GM12878 (cell line): ENCODE data around the gene STAMBPL1. TPM values are rescaled to one million over a fixed set of nuclear protein-coding genes. Genes with fewer than 3 reads are reported as not detected.

ENCODE experiments used
- ATAC-seq: fragments of 200-7000 bp; cut with Tn5 transposase; 3 replicates; pipeline ENCODE4 v1.9.1; 2020; ENCODE audit warnings: mild to moderate bottlenecking, moderate library complexity
- BruUV-seq: library from RNA; stranded (reverse); fragments of 400-500 nt; replicated peaks from 2 replicates; lab custom pipeline; 2021; lab: Mats Ljungman, UMichigan
- CTCF ChIA-PET: fragments of 300-600 bp; sonication (Branson Sonifier 250); formaldehyde crosslinking; extraction: SDS; loops from one replicate; lab custom pipeline; 2021; ENCODE audit warnings: inconsistent platforms; lab: Yijun Ruan, JAX
- POLR2A ChIA-PET: fragments of 350-600 bp; formaldehyde crosslinking; extraction: SDS; loops from one replicate; lab custom pipeline; 2021; ENCODE audit warnings: inconsistent platforms; lab: Charles Lee
- RAD21 ChIA-PET: fragments of 300-600 bp; sonication (Branson Sonifier 250); formaldehyde crosslinking; loops from one replicate; lab custom pipeline; 2023; ENCODE audit warnings: antibody characterized with exemption; ENCODE audit not compliant: unreplicated experiment; lab: Charles Lee
- SMC1A ChIA-PET: fragments of 300-600 bp; sonication (Branson Sonifier 250); formaldehyde crosslinking; loops from one replicate; lab custom pipeline; 2023; ENCODE audit not compliant: unreplicated experiment, uncharacterized antibody; lab: Charles Lee
- DNase-seq: peaks from one replicate; pipeline ENCODE4 v3.0.0-alpha.2; 2011; ENCODE audit warnings: low read depth, low spot score
- FAIRE-seq: peaks from 3 replicates; lab custom pipeline; 2011; peaks lifted over from hg19 to GRCh38; lab: Jason Lieb, UNC
- H2AFZ ChIP-seq: 2 replicates; pipeline ENCODE4 v1.6.0; 2011; ENCODE audit warnings: low read depth, low read length, control low read depth; ENCODE audit not compliant: control insufficient read depth
- H3K27ac ChIP-seq: 2 replicates; pipeline ENCODE4 v1.5.1; 2011; ENCODE audit warnings: control low read depth; ENCODE audit not compliant: control insufficient read depth, insufficient read depth
- H3K27me3 ChIP-seq, 2 experiments: replicated peaks in 1 of 2; 2 replicates each; pipeline versions ENCODE4 v1.6.0 to v1.6.1; 2011; ENCODE audit warnings: low read length in 1 of 2; ENCODE audit not compliant: control insufficient read depth in 2 of 2, insufficient read depth in 2 of 2
- H3K36me3 ChIP-seq, 2 experiments: 2 replicates each; pipeline ENCODE4 v1.5.1; 2011; ENCODE audit warnings: low read length in 1 of 2; ENCODE audit not compliant: control insufficient read depth in 2 of 2, insufficient read depth in 2 of 2
- H3K4me1 ChIP-seq: 2 replicates; pipeline ENCODE4 v1.6.1; 2011; ENCODE audit warnings: mild to moderate bottlenecking, low read length, moderate library complexity, mixed read lengths; ENCODE audit not compliant: control insufficient read depth, insufficient read depth
- H3K4me2 ChIP-seq: 2 replicates; pipeline ENCODE4 v1.6.0; 2011; ENCODE audit warnings: control low read depth; ENCODE audit not compliant: control insufficient read depth, insufficient read depth
- H3K4me3 ChIP-seq: fragments of 200-600 bp; sonication (generic); 2 replicates; pipeline ENCODE4 v1.5.1; 2016
- H3K79me2 ChIP-seq: 2 replicates; pipeline ENCODE4 v1.6.0; 2011; ENCODE audit warnings: low read length; ENCODE audit not compliant: control insufficient read depth, insufficient read depth
- H3K9ac ChIP-seq: 2 replicates; pipeline ENCODE4 v1.8.0; 2011; ENCODE audit warnings: low read length, control low read depth, mixed read lengths; ENCODE audit not compliant: control insufficient read depth, insufficient read depth
- H3K9me3 ChIP-seq: replicated peaks from 3 replicates; pipeline ENCODE4 v1.5.1; 2011; ENCODE audit warnings: mild to moderate bottlenecking, low read length; ENCODE audit not compliant: control insufficient read depth, insufficient read depth
- H4K20me1 ChIP-seq: 2 replicates; pipeline ENCODE4 v1.6.0; 2011; ENCODE audit not compliant: control insufficient read depth, insufficient read depth
- BHLHE40 ChIP-seq, 2 experiments: fragments of 450-650 bp in 1 of 2; IDR thresholded peaks; 2 replicates each; pipeline ENCODE4 v1.6.1; 2011 to 2017; ENCODE audit warnings: low read depth in 2 of 2, borderline replicate concordance in 1 of 2, improper control_type of control experiment in 1 of 2, low read length in 1 of 2, mild to moderate bottlenecking in 1 of 2
- DPF2 ChIP-seq: fragments of 450-650 bp; IDR thresholded peaks from 2 replicates; pipeline ENCODE4 v1.6.1; 2017; ENCODE audit warnings: mild to moderate bottlenecking
- EED ChIP-seq: sonication (generic); IDR thresholded peaks from 2 replicates; pipeline ENCODE4 v1.6.1; 2016; ENCODE audit warnings: antibody characterized with exemption, low read depth
- HDAC6 ChIP-seq: fragments of 200-600 bp; sonication (generic); IDR thresholded peaks from one replicate; pipeline ENCODE4 v1.8.0; 2017; ENCODE audit warnings: antibody characterized with exemption; ENCODE audit not compliant: unreplicated experiment
- HDGF ChIP-seq: fragments of 450-650 bp; IDR thresholded peaks from 2 replicates; pipeline ENCODE4 v1.6.1; 2016; ENCODE audit warnings: antibody characterized with exemption
- IKZF2 ChIP-seq, 2 experiments: fragments of 450-650 bp; IDR thresholded peaks; 2 replicates each; pipeline ENCODE4 v1.6.1; 2017; ENCODE audit warnings: mild to moderate bottlenecking in 2 of 2, moderate library complexity in 2 of 2
- IRF4 ChIP-seq: IDR thresholded peaks from 2 replicates; pipeline ENCODE4 v1.6.1; 2011; ENCODE audit warnings: low read depth, low read length
- MEF2B ChIP-seq: fragments of 450-650 bp; IDR thresholded peaks from 2 replicates; pipeline ENCODE4 v1.6.1; 2018; ENCODE audit warnings: mild to moderate bottlenecking, moderate library complexity; ENCODE audit not compliant: partially characterized antibody, poor library complexity, severe bottlenecking
- MXI1 ChIP-seq: fragments of 150-350 bp; IDR thresholded peaks from 2 replicates; pipeline ENCODE4 v1.6.1; 2011; ENCODE audit warnings: low read depth, mild to moderate bottlenecking, inconsistent platforms, low read length, improper control_type of control experiment
- NBN ChIP-seq: fragments of 450-650 bp; IDR thresholded peaks from 2 replicates; pipeline ENCODE4 v1.6.1; 2016
- NFIC ChIP-seq: IDR thresholded peaks from 2 replicates; pipeline ENCODE4 v1.6.1; 2012; ENCODE audit warnings: low read depth, mild to moderate bottlenecking, inconsistent platforms, low read length, moderate library complexity
- RCOR1 ChIP-seq: conservative IDR thresholded peaks from 2 replicates; pipeline ENCODE4 v1.6.1; 2012; ENCODE audit warnings: low read depth, low read length, improper control_type of control experiment
- SREBF2 ChIP-seq: IDR thresholded peaks from 2 replicates; pipeline ENCODE4 v1.6.1; 2012; ENCODE audit warnings: mild to moderate bottlenecking, low read length
- WGBS: methylation state at CpG from one replicate; pipeline ENCODE4 v1.1.6; 2016; ENCODE audit warnings: low lambda C conversion rate; ENCODE audit not compliant: insufficient replicate concordance, insufficient coverage; ENCODE audit errors: missing lambda C conversion rate; 5-methylcytosine and 5-hydroxymethylcytosine counted together
- in situ Hi-C: fragments of 300-500 bp; cut with MboI; formaldehyde crosslinking; loops from 9 replicates; pipeline ENCODE4 v1.14.3; 2018; ENCODE audit warnings: mixed read lengths
- intact Hi-C: fragments of 100-400 bp; cut with micrococcal nuclease; formaldehyde crosslinking; loops from one replicate; pipeline ENCODE4 v1.14.2; 2022; ENCODE audit not compliant: unreplicated experiment
- polyA plus RNA-seq, 11 experiments: library from polyadenylated mRNA; depleted of rRNA in 4 of 11; unstranded in 6 of 11; stranded (reverse) in 5 of 11; fragments of >200 nt; fragmentation: Nextera tagmentation in 4 of 11; fragmentation: Illumina TruSeq in 1 of 11; extraction: Ambion mirVana in 4 of 11; extraction: Trizol in 1 of 11; gene quantifications; 1 replicate in 1 of 11; 2 replicates in 10 of 11; pipeline versions ENCODE4 v1.2.1 to v1.2.3, GENCODE V29; 2011 to 2016; ENCODE audit warnings: inconsistent platforms in 2 of 11, missing spikeins in 2 of 11, low read depth in 1 of 11
- total RNA-seq, 4 experiments: library from RNA; depleted of rRNA in 3 of 4; stranded (reverse); fragments of >200 nt in 3 of 4; fragmentation: Illumina TruSeq in 1 of 4; extraction: Trizol in 1 of 4; gene quantifications; 2 replicates each; pipeline versions ENCODE4 v1.2.1 to v1.2.3, GENCODE V29; 2013 to 2021
- TF ChIP-seq, protein P1 (sequence below): fragments of 450-650 bp; IDR thresholded peaks from 2 replicates; pipeline ENCODE4 v1.6.1; 2017; ENCODE audit warnings: mild to moderate bottlenecking, moderate library complexity
- TF ChIP-seq, protein P2 (sequence below): fragments of 450-650 bp; IDR thresholded peaks from 2 replicates; pipeline ENCODE4 v1.6.1; 2016; ENCODE audit warnings: mild to moderate bottlenecking

STAMBPL1 gene
- total and polyA plus RNA-seq, 10 of the 15 experiments (the other 5 are each of a cell fraction or from before 2014, with no cell fraction given), result 7.5 to 44.1 (median 25.4) TPM

DNA sequence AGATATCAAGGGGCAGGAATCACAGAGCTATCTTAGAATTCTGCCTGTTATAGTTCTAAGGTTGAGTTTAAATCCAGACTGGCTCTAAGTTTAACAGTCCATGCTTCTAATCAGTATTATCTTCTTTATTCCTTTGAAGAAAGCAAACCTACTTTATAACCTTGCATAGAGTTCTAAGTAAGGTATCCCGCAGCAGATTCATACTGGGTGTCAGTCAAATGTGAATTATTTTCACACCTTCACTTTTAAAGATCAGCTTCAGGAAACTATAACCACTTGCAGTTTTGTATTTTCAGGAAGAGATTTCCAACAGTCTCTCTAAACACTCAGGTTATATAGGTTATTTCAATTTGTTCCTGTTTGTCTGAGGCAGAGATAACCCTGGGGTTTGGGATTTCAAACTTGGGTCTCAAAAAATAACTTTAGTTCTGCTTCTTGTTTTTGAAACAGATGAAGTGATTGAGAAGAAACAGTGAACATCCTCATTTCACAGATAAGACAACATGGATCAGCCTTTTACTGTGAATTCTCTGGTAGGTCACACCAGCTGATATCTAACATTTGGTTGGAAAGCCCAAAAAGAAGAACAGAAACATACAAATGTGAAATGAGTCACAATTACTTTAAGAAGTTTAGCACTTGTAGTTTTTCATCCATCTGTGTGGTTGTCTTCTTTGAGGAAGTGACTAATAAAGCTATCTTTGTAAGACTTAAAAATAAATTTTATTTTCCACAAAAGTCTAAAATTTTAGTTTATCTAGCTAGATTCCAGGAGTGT is 21.4 kb downstream of the STAMBPL1 start (continued):
- TF ChIP-seq IRF4 (peak; percentile 93), IKZF2 (IDR thresholded peaks at IDR 0.05) (peak; percentile 96)

DNA sequence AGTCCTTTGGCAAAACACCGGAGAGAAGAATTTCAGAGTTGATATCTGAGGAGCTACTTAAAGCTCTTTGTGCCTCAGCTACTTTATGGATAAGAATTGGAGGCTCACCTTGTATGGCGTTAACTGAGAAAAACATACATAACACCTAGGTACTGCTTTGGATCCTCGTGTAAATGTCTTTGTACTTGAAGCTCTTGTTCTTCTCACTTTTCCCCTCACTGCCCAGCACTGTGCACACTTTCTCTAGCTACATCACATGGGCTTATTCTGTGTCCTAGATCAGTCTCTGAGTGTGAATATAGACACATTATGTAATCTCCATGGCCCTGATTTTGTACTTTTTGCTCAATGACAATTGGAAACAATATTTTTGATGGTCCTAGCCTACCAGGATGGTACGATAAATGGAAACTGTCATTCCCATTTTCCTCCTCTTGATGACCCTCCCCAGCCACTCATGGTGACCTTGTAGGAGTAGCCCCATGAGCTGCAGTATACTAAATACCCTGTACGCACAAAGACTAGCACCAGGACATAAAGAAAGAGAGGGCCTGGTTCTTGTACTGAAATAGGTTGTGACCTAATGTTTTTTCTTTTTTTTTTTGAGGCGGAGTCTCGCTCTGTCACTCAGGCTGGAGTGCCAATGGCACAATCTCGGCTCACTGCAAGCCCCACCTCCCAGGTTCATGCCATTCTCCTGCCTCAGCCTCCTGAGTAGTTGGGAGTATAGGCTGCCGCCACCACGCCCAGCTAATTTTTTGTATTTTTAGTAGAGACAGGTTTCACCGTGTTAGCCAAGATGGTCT is 22.1 kb downstream of the STAMBPL1 start:
- H3K27me3 ChIP-seq, result no peaks in the 10 kb centered on the region
- 71% methylated on average over 11 of the region's 11 CpGs for WGBS
- H4K20me1 ChIP-seq, result no peaks in the 10 kb centered on the region
- POLR2A ChIA-PET, result interaction anchor here (0.5 to 6.3 kb wide), 11 partner anchors 8 to 89 kb away, joined by 3 to 248 read pairs (median 6); partner anchors contain the start of genes FAS and STAMBPL1
- peaks cover 45% of the 10 kb centered on the region for H3K4me1 ChIP-seq
- FAIRE-seq (peak; percentile 64), ATAC-seq (peak; percentile 79), DNase-seq (no peak)
- no TSS peak for BruUV-seq
- intact Hi-C loops (loop anchor here (2.0 kb wide), 1 partner anchor 21 kb away; the partner anchor contains the start of gene STAMBPL1), in situ Hi-C loops (no loop called here)
- peaks cover 38% of the 10 kb centered on the region for H3K79me2 ChIP-seq
- peak overlapping the region; percentile 63 for H2AFZ ChIP-seq
- CTCF ChIA-PET, result interaction anchor here (0.7 to 6.6 kb wide), 15 partner anchors 10 to 319 kb away, joined by 3 to 116 read pairs (median 9); partner anchors contain the start of genes FAS and STAMBPL1
- H3K36me3 ChIP-seq, result peaks cover 0 to 4% of the 10 kb centered on the region in 2 experiments; a peak in 3 of 4 replicates
- RAD21 ChIA-PET, result interaction anchor here (0.8 to 7.9 kb wide), 10 partner anchors 15 to 92 kb away, joined by 3 to 249 read pairs (median 8); partner anchors contain the start of genes FAS and STAMBPL1
- H3K27ac ChIP-seq, result peak overlapping the region; percentile 99
- H3K9ac ChIP-seq, result peak overlapping the region; percentile 66
- no peaks in the 10 kb centered on the region for H3K9me3 ChIP-seq
- no peak overlapping the region for H3K4me3 ChIP-seq
- H3K4me2 ChIP-seq, result peak overlapping the region; percentile 83
- SMC1A ChIA-PET, result interaction anchor here (0.6 to 8.4 kb wide), 21 partner anchors 8 to 342 kb away, joined by 3 to 329 read pairs (median 5); partner anchors contain the start of genes FAS and STAMBPL1
- TF ChIP-seq RCOR1 (0 out of 2 replicates have a peak, but pooled peaks have one; percentile 32), SREBF2 (no peak), HDAC6 (no peak), BHLHE40 (IDR thresholded peaks at IDR 0.05; ENCODE audit: borderline replicate concordance in 1 of 2, low read depth in 2 of 2, low read length in 1 of 2) (no peak), HDGF (peak; percentile 45; the same call in 1 of the 2 replicates), EED (peak; percentile 28; the same call in 1 of the 2 replicates), NBN (peak; percentile 84), NFIC (peak; percentile 57; the same call in 1 of the 2 replicates), DPF2 (peak; percentile 97), MXI1 (no peak), MEF2B (peak; percentile 70)
- TF ChIP-seq, protein P1, sequence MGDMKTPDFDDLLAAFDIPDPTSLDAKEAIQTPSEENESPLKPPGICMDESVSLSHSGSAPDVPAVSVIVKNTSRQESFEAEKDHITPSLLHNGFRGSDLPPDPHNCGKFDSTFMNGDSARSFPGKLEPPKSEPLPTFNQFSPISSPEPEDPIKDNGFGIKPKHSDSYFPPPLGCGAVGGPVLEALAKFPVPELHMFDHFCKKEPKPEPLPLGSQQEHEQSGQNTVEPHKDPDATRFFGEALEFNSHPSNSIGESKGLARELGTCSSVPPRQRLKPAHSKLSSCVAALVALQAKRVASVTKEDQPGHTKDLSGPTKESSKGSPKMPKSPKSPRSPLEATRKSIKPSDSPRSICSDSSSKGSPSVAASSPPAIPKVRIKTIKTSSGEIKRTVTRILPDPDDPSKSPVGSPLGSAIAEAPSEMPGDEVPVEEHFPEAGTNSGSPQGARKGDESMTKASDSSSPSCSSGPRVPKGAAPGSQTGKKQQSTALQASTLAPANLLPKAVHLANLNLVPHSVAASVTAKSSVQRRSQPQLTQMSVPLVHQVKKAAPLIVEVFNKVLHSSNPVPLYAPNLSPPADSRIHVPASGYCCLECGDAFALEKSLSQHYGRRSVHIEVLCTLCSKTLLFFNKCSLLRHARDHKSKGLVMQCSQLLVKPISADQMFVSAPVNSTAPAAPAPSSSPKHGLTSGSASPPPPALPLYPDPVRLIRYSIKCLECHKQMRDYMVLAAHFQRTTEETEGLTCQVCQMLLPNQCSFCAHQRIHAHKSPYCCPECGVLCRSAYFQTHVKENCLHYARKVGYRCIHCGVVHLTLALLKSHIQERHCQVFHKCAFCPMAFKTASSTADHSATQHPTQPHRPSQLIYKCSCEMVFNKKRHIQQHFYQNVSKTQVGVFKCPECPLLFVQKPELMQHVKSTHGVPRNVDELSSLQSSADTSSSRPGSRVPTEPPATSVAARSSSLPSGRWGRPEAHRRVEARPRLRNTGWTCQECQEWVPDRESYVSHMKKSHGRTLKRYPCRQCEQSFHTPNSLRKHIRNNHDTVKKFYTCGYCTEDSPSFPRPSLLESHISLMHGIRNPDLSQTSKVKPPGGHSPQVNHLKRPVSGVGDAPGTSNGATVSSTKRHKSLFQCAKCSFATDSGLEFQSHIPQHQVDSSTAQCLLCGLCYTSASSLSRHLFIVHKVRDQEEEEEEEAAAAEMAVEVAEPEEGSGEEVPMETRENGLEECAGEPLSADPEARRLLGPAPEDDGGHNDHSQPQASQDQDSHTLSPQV, result peak; percentile 53; the same call in 1 of the 2 replicates
- TF ChIP-seq, protein P2, sequence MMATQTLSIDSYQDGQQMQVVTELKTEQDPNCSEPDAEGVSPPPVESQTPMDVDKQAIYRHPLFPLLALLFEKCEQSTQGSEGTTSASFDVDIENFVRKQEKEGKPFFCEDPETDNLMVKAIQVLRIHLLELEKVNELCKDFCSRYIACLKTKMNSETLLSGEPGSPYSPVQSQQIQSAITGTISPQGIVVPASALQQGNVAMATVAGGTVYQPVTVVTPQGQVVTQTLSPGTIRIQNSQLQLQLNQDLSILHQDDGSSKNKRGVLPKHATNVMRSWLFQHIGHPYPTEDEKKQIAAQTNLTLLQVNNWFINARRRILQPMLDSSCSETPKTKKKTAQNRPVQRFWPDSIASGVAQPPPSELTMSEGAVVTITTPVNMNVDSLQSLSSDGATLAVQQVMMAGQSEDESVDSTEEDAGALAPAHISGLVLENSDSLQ, result peak; percentile 92
